H9 (cell line): ENCODE measurements around the gene CPNE5. TPM values are rescaled to one million over a fixed set of nuclear protein-coding genes. Genes with fewer than 3 reads are reported as not detected.

Experiments
- DNase-seq: peaks from one replicate; pipeline ENCODE4 v3.0.0-alpha.2; 2017
- H2AFZ ChIP-seq: one replicate; pipeline ENCODE4 v1.6.1; 2013; ENCODE audit warnings: mild to moderate bottlenecking, low read length, control low read depth, moderate library complexity
- H2AK5ac ChIP-seq: 2 replicates; pipeline ENCODE4 v1.6.1; 2013; ENCODE audit warnings: low read length, control low read depth, mixed read lengths; ENCODE audit not compliant: insufficient read length
- H2BK120ac ChIP-seq: one replicate; pipeline ENCODE4 v1.6.1; 2013; ENCODE audit warnings: low read depth, mild to moderate bottlenecking, low read length, control low read depth, inconsistent platforms; ENCODE audit not compliant: poor library complexity, severe bottlenecking
- H2BK12ac ChIP-seq: 2 replicates; pipeline ENCODE4 v1.6.1; 2013; ENCODE audit warnings: low read length, control low read depth, mixed read lengths, low read depth; ENCODE audit not compliant: insufficient read length
- H2BK15ac ChIP-seq: 2 replicates; pipeline ENCODE4 v1.6.1; 2013; ENCODE audit warnings: low read depth, low read length, control low read depth
- H2BK20ac ChIP-seq: one replicate; pipeline ENCODE4 v1.6.1; 2013; ENCODE audit warnings: low read depth, mild to moderate bottlenecking, low read length, control low read depth, inconsistent platforms; ENCODE audit not compliant: poor library complexity, severe bottlenecking
- H2BK5ac ChIP-seq: 2 replicates; pipeline ENCODE4 v1.6.1; 2013; ENCODE audit warnings: low read length, control low read depth, mixed read lengths; ENCODE audit not compliant: insufficient read length
- H3K14ac ChIP-seq: 2 replicates; pipeline ENCODE4 v1.6.1; 2013; ENCODE audit warnings: low read length, control low read depth; ENCODE audit not compliant: insufficient read depth
- H3K18ac ChIP-seq: 2 replicates; pipeline ENCODE4 v1.6.1; 2013; ENCODE audit warnings: low read depth, mild to moderate bottlenecking, mixed read lengths, low read length, control low read depth; ENCODE audit not compliant: insufficient read length
- H3K23ac ChIP-seq: 2 replicates; pipeline ENCODE4 v1.6.1; 2013; ENCODE audit warnings: low read length, control low read depth, mixed read lengths, low read depth; ENCODE audit not compliant: insufficient read length
- H3K23me2 ChIP-seq: 2 replicates; pipeline ENCODE4 v1.6.1; 2013; ENCODE audit warnings: low read depth, mild to moderate bottlenecking, mixed read lengths, low read length, control low read depth; ENCODE audit not compliant: insufficient read length, poor library complexity, severe bottlenecking
- H3K27ac ChIP-seq: 2 replicates; pipeline ENCODE4 v1.5.1; 2013; ENCODE audit warnings: low read length, control low read depth, mixed read lengths, low read depth; ENCODE audit not compliant: insufficient read length
- H3K27me3 ChIP-seq: 2 replicates; pipeline ENCODE4 v1.6.1; 2013; ENCODE audit warnings: low read length, control low read depth, inconsistent platforms; ENCODE audit not compliant: insufficient read depth
- H3K4ac ChIP-seq: 2 replicates; pipeline ENCODE4 v1.6.1; 2013; ENCODE audit warnings: low read depth, mild to moderate bottlenecking, control low read depth, inconsistent platforms, low read length, moderate library complexity
- H3K4me1 ChIP-seq: 2 replicates; pipeline ENCODE4 v1.6.1; 2013; ENCODE audit warnings: low read length, control low read depth, inconsistent platforms; ENCODE audit not compliant: insufficient read depth
- H3K4me2 ChIP-seq: 2 replicates; pipeline ENCODE4 v1.6.1; 2013; ENCODE audit warnings: low read length, control low read depth, mixed read lengths; ENCODE audit not compliant: insufficient read length, insufficient read depth
- H3K56ac ChIP-seq: 2 replicates; pipeline ENCODE4 v1.6.1; 2013; ENCODE audit warnings: low read depth, mild to moderate bottlenecking, mixed read lengths, low read length, control low read depth; ENCODE audit not compliant: insufficient read length
- H3K79me1 ChIP-seq: 2 replicates; pipeline ENCODE4 v1.6.1; 2013; ENCODE audit warnings: low read depth, mild to moderate bottlenecking, moderate library complexity, low read length, control low read depth, inconsistent platforms; ENCODE audit not compliant: insufficient read depth, poor library complexity, severe bottlenecking
- H3K79me2 ChIP-seq: 2 replicates; pipeline ENCODE4 v1.6.1; 2013; ENCODE audit warnings: low read length, control low read depth, inconsistent platforms; ENCODE audit not compliant: insufficient read depth
- H3K9ac ChIP-seq: 2 replicates; pipeline ENCODE4 v1.6.1; 2013; ENCODE audit warnings: low read length, control low read depth, mixed read lengths; ENCODE audit not compliant: insufficient read length; ENCODE audit errors: extremely low read depth
- H3K9me3 ChIP-seq: one replicate; pipeline ENCODE4 v1.6.1; 2013; ENCODE audit warnings: low read depth, low read length, inconsistent platforms; ENCODE audit not compliant: control insufficient read depth
- H3T11ph ChIP-seq: one replicate; pipeline ENCODE4 v1.6.1; 2013; ENCODE audit warnings: mild to moderate bottlenecking, low read length, control low read depth, inconsistent platforms
- H4K20me1 ChIP-seq: one replicate; pipeline ENCODE4 v1.6.1; 2013; ENCODE audit not compliant: control insufficient read depth, insufficient read length, insufficient read depth
- H4K5ac ChIP-seq: 2 replicates; pipeline ENCODE4 v1.6.1; 2013; ENCODE audit warnings: low read depth, mild to moderate bottlenecking, mixed read lengths, low read length, control low read depth; ENCODE audit not compliant: insufficient read length
- H4K8ac ChIP-seq: replicated peaks from 2 replicates; pipeline ENCODE4 v1.6.1; 2013; ENCODE audit warnings: low read length, control low read depth, mixed read lengths, low read depth; ENCODE audit not compliant: insufficient read length
- H4K91ac ChIP-seq: 2 replicates; pipeline ENCODE4 v1.6.1; 2013; ENCODE audit warnings: low read depth, mild to moderate bottlenecking, moderate library complexity, mixed read lengths, low read length, control low read depth; ENCODE audit not compliant: insufficient read length
- H3K27ac Mint-ChIP-seq, 3 experiments: 2 replicates in 2 of 3; 3 replicates in 1 of 3; pipeline ENCODE4 v1.8.0; 2020 to 2021; ENCODE audit warnings: mixed read lengths in 3 of 3, mild to moderate bottlenecking in 1 of 3, moderate library complexity in 1 of 3
- H3K27me3 Mint-ChIP-seq: 2 replicates; pipeline ENCODE4 v1.8.0; 2021; ENCODE audit warnings: low read depth, mild to moderate bottlenecking, moderate library complexity, mixed read lengths
- H3K36me3 Mint-ChIP-seq, 3 experiments: 2 replicates in 2 of 3; 3 replicates in 1 of 3; pipeline ENCODE4 v1.8.0; 2020 to 2021; ENCODE audit warnings: low read depth in 3 of 3, mixed read lengths in 3 of 3; ENCODE audit not compliant: insufficient read depth in 1 of 3
- H3K4me1 Mint-ChIP-seq, 2 experiments: 2 replicates each; pipeline ENCODE4 v1.8.0; 2020; ENCODE audit warnings: mixed read lengths in 2 of 2
- H3K4me3 Mint-ChIP-seq, 2 experiments: 2 replicates in 1 of 2; 3 replicates in 1 of 2; pipeline ENCODE4 v1.8.0; 2020 to 2021; ENCODE audit warnings: mild to moderate bottlenecking in 2 of 2, mixed read lengths in 2 of 2, moderate library complexity in 1 of 2
- H3K9me3 Mint-ChIP-seq, 2 experiments: 2 replicates in 1 of 2; 3 replicates in 1 of 2; pipeline ENCODE4 v1.8.0; 2020; ENCODE audit warnings: mild to moderate bottlenecking in 2 of 2, mixed read lengths in 2 of 2, moderate library complexity in 1 of 2
- WGBS: extraction: QIAGEN DNeasy Blood & Tissue Kit; methylation state at CpG from one replicate; pipeline ENCODE4 v1.1.7; 2013; ENCODE audit warnings: missing lambda C conversion rate, low lambda C conversion rate, mixed read lengths; ENCODE audit not compliant: insufficient read length; ENCODE audit errors: extremely low coverage; 5-methylcytosine and 5-hydroxymethylcytosine counted together
- total RNA-seq: library from RNA; stranded (reverse); gene quantifications from 2 replicates; pipeline ENCODE4 v1.2.1, GENCODE V29; 2021
- TF ChIP-seq, protein P1 (sequence below): fragments of 200-600 bp; sonication (generic); conservative IDR thresholded peaks from 3 replicates; pipeline ENCODE4 v1.8.0; 2021; ENCODE audit warnings: antibody characterized with exemption, mild to moderate bottlenecking

The CPNE5 gene
- total RNA-seq, 1 experiment from 2014 or later: 0.52 TPM

DNA sequence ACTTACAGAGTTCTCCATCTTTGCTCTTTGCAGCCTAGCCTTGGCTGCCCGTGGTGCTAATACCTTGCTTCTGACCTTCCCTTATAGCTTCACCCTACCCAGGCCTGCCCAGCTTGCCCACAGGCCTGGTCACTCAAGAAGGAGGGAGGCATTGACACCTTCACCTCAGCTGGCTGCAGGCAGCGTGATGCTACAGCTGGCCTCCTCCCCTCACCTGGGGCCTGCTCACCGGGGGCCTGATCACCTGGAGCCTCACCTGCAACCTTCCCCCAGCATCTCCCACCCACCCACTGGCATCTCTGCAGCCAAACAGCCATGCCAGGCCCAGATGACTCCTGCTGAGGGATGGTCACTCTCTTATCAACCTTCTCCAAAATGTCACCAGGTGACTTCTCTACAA, 40.4 kb downstream of the CPNE5 start:
- Mint-ChIP-seq H3K27me3 (peaks cover 6% of the 10 kb centered on the region), H3K4me1 (peaks cover 6 to 25% of the 10 kb centered on the region in 2 experiments), H3K9me3 (peaks cover 0 to 2% of the 10 kb centered on the region in 2 experiments; a peak in 1 of 5 replicates), H3K36me3 (no peaks in the 10 kb centered on the region), H3K4me3 (no peak overlapping the region; a peak in 1 of 5 replicates), H3K27ac (no peak overlapping the region)
- H3K4me1 ChIP-seq: no peaks in the 10 kb centered on the region; the same call in 1 of the 2 replicates
- H3K14ac ChIP-seq: no peak overlapping the region
- H3K27ac ChIP-seq: no peak overlapping the region
- H2BK120ac ChIP-seq: no peak overlapping the region
- H3K18ac ChIP-seq: no peak overlapping the region
- no peak overlapping the region for H3K4ac ChIP-seq
- no peaks in the 10 kb centered on the region for H3K27me3 ChIP-seq
- no peak for DNase-seq
- H4K8ac ChIP-seq: no peak overlapping the region
- no peaks in the 10 kb centered on the region for H3K79me1 ChIP-seq
- no peak overlapping the region for H4K91ac ChIP-seq
- no peak overlapping the region for H2AK5ac ChIP-seq
- H3K23ac ChIP-seq: no peak overlapping the region
- H2BK12ac ChIP-seq: no peak overlapping the region
- H3K9ac ChIP-seq: no peak overlapping the region
- H3K4me2 ChIP-seq: no peak overlapping the region
- H3T11ph ChIP-seq: no peak overlapping the region
- no peak overlapping the region for H2BK5ac ChIP-seq
- H4K20me1 ChIP-seq: no peaks in the 10 kb centered on the region
- H2BK15ac ChIP-seq: no peak overlapping the region
- H3K9me3 ChIP-seq: no peaks in the 10 kb centered on the region
- TF ChIP-seq, protein P1, sequence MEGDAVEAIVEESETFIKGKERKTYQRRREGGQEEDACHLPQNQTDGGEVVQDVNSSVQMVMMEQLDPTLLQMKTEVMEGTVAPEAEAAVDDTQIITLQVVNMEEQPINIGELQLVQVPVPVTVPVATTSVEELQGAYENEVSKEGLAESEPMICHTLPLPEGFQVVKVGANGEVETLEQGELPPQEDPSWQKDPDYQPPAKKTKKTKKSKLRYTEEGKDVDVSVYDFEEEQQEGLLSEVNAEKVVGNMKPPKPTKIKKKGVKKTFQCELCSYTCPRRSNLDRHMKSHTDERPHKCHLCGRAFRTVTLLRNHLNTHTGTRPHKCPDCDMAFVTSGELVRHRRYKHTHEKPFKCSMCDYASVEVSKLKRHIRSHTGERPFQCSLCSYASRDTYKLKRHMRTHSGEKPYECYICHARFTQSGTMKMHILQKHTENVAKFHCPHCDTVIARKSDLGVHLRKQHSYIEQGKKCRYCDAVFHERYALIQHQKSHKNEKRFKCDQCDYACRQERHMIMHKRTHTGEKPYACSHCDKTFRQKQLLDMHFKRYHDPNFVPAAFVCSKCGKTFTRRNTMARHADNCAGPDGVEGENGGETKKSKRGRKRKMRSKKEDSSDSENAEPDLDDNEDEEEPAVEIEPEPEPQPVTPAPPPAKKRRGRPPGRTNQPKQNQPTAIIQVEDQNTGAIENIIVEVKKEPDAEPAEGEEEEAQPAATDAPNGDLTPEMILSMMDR: no peak
- no peak overlapping the region for H2BK20ac ChIP-seq
- H3K56ac ChIP-seq: no peak overlapping the region
- H4K5ac ChIP-seq: no peak overlapping the region
- no peak overlapping the region for H2AFZ ChIP-seq
- peaks cover 2% of the 10 kb centered on the region for H3K23me2 ChIP-seq
- H3K79me2 ChIP-seq: no peaks in the 10 kb centered on the region
- no CpG with 5 or more reads among the region's 3 CpGs for WGBS
